Measurements from ENCODE around the gene KLF15. TPM values are rescaled to one million over a fixed set of nuclear protein-coding genes. Genes with fewer than 3 reads are reported as not detected.

Gene KLF15
- total RNA-seq, 1 donor from 2014 or later, result 5.7 TPM

GRCh38 chr3:126345641-126346460 is 11.4 kb downstream of the KLF15 start:
- H3K4me3 Mint-ChIP-seq (ENCODE audit: unreplicated experiment), result no peak overlapping the region
- no peaks in the 10 kb centered on the region for H3K27me3 Mint-ChIP-seq (ENCODE audit: unreplicated experiment)
- no peaks in the 10 kb centered on the region for H3K9me3 Mint-ChIP-seq (ENCODE audit: unreplicated experiment)
- H3K36me3 Mint-ChIP-seq (ENCODE audit: unreplicated experiment), result no peaks in the 10 kb centered on the region
- H3K4me1 Mint-ChIP-seq (ENCODE audit: unreplicated experiment), result no peaks in the 10 kb centered on the region
- no peak for TF ChIP-seq CTCF (IDR thresholded peaks at IDR 0.05)
- DNase-seq (ENCODE audit: extremely low spot score, unreplicated experiment), result peak; percentile 78
- no peak overlapping the region for H3K27ac Mint-ChIP-seq (ENCODE audit: unreplicated experiment)

GRCh38 chr3:126345231-126345630 is 12.0 kb downstream of the KLF15 start:
- H3K27me3 Mint-ChIP-seq (ENCODE audit: unreplicated experiment), result no peaks in the 10 kb centered on the region

GRCh38 chr3:126344380-126345041 is 12.7 kb downstream of the KLF15 start:
- Mint-ChIP-seq H3K9me3 (ENCODE audit: unreplicated experiment) (no peaks in the 10 kb centered on the region), H3K4me1 (ENCODE audit: unreplicated experiment) (no peaks in the 10 kb centered on the region), H3K4me3 (ENCODE audit: unreplicated experiment) (no peak overlapping the region), H3K36me3 (ENCODE audit: unreplicated experiment) (no peaks in the 10 kb centered on the region), H3K27me3 (ENCODE audit: unreplicated experiment) (no peaks in the 10 kb centered on the region), H3K27ac (ENCODE audit: unreplicated experiment) (no peak overlapping the region)
- no peak for TF ChIP-seq CTCF (IDR thresholded peaks at IDR 0.05)
- DNase-seq (ENCODE audit: extremely low spot score, unreplicated experiment), result peak; percentile 62

More at GRCh38 chr3:126345231-126345630, 12.0 kb downstream of the KLF15 start:
- DNase-seq (ENCODE audit: extremely low spot score, unreplicated experiment), result no peak
- H3K4me1 Mint-ChIP-seq (ENCODE audit: unreplicated experiment), result no peaks in the 10 kb centered on the region
- H3K9me3 Mint-ChIP-seq (ENCODE audit: unreplicated experiment), result no peaks in the 10 kb centered on the region
- TF ChIP-seq CTCF (IDR thresholded peaks at IDR 0.05), result no peak
- H3K4me3 Mint-ChIP-seq (ENCODE audit: unreplicated experiment), result no peak overlapping the region
- no peaks in the 10 kb centered on the region for H3K36me3 Mint-ChIP-seq (ENCODE audit: unreplicated experiment)
- no peak overlapping the region for H3K27ac Mint-ChIP-seq (ENCODE audit: unreplicated experiment)

- no peak overlapping the region for H3K4me3 Mint-ChIP-seq (ENCODE audit: unreplicated experiment)
- no peaks in the 10 kb centered on the region for H3K36me3 Mint-ChIP-seq (ENCODE audit: unreplicated experiment)
- H3K27me3 Mint-ChIP-seq (ENCODE audit: unreplicated experiment), result peaks cover 6% of the 10 kb centered on the region
- TF ChIP-seq CTCF (IDR thresholded peaks at IDR 0.05), result no peak
- no peak overlapping the region for H3K27ac Mint-ChIP-seq (ENCODE audit: unreplicated experiment)
- DNase-seq (ENCODE audit: extremely low spot score, unreplicated experiment), result peak; percentile 81
- H3K9me3 Mint-ChIP-seq (ENCODE audit: unreplicated experiment), result no peaks in the 10 kb centered on the region
- H3K4me1 Mint-ChIP-seq (ENCODE audit: unreplicated experiment), result no peaks in the 10 kb centered on the region
These were observed 13.6 kb downstream of the KLF15 start for GRCh38 chr3:126343649-126344035.

- Mint-ChIP-seq H3K36me3 (ENCODE audit: unreplicated experiment) (no peaks in the 10 kb centered on the region), H3K4me3 (ENCODE audit: unreplicated experiment) (no peak overlapping the region), H3K4me1 (ENCODE audit: unreplicated experiment) (no peaks in the 10 kb centered on the region), H3K27ac (ENCODE audit: unreplicated experiment) (no peak overlapping the region), H3K9me3 (ENCODE audit: unreplicated experiment) (no peaks in the 10 kb centered on the region), H3K27me3 (ENCODE audit: unreplicated experiment) (peaks cover 10% of the 10 kb centered on the region)
- DNase-seq (ENCODE audit: extremely low spot score, unreplicated experiment), result peak; percentile 79
- peak; percentile 6 for TF ChIP-seq CTCF (IDR thresholded peaks at IDR 0.05)
These were observed 14.1 kb downstream of the KLF15 start for GRCh38 chr3:126342991-126343648.
